AG09309 (cell line): Measurements from ENCODE around the gene SPSB2.
A peak's percentile ranks its signal among the peaks of the same experiment; 100 is the strongest.

Experiments
- DNase-seq: peaks from one replicate; pipeline ENCODE4 v3.0.0-alpha.2; 2010; ENCODE audit warnings: low read depth
- H3K4me3 ChIP-seq: 2 replicates; pipeline ENCODE4 v1.5.1; 2011; ENCODE audit warnings: mild to moderate bottlenecking, low read depth, low read length, moderate library complexity; ENCODE audit not compliant: control insufficient read depth
- TF ChIP-seq, protein P1 (sequence below): IDR thresholded peaks from 2 replicates; pipeline ENCODE4 v1.5.1; 2011; ENCODE audit warnings: mild to moderate bottlenecking, low read depth, low read length, inconsistent platforms; ENCODE audit not compliant: insufficient read depth, control insufficient read depth; ENCODE audit errors: missing control alignments

SPSB2 gene

DNA sequence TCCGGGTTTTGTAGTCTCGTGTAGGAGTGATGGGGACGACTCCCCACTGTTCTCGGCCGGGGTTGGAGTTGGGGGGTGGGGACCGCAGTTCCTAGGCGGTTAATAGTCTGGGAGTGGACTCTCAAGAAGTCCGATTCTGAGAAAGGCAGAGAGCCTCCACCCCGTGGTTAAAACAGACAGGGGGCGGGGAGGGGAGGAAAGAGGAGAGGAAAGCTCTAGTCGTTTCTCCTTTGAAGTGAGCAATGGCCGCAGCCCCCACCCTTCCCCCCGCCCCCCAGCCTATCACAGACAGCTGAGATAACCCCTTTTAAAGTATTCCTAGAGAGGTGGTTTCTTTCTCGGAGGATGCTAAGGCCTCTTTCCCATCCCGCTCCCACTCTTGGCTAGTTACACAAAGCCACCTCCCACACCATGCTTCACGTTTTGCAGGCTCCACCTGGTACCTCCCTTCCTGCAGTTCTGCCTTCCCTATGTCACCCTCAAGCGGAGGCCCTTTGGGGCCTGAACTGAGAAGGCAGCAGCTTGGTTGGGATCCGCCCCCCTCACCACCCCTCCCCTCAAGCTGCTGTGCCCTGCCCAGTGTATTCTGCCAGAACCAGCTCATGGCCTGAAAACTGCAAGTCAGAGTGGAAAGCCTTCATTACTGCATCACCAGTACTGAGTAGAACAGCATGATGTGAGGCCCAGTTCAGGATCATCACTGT, 20.3 kb downstream of the SPSB2 start:
- TF ChIP-seq, protein P1, sequence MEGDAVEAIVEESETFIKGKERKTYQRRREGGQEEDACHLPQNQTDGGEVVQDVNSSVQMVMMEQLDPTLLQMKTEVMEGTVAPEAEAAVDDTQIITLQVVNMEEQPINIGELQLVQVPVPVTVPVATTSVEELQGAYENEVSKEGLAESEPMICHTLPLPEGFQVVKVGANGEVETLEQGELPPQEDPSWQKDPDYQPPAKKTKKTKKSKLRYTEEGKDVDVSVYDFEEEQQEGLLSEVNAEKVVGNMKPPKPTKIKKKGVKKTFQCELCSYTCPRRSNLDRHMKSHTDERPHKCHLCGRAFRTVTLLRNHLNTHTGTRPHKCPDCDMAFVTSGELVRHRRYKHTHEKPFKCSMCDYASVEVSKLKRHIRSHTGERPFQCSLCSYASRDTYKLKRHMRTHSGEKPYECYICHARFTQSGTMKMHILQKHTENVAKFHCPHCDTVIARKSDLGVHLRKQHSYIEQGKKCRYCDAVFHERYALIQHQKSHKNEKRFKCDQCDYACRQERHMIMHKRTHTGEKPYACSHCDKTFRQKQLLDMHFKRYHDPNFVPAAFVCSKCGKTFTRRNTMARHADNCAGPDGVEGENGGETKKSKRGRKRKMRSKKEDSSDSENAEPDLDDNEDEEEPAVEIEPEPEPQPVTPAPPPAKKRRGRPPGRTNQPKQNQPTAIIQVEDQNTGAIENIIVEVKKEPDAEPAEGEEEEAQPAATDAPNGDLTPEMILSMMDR, result no peak
- DNase-seq, result no peak
- peak overlapping the region; percentile 82 for H3K4me3 ChIP-seq

DNA sequence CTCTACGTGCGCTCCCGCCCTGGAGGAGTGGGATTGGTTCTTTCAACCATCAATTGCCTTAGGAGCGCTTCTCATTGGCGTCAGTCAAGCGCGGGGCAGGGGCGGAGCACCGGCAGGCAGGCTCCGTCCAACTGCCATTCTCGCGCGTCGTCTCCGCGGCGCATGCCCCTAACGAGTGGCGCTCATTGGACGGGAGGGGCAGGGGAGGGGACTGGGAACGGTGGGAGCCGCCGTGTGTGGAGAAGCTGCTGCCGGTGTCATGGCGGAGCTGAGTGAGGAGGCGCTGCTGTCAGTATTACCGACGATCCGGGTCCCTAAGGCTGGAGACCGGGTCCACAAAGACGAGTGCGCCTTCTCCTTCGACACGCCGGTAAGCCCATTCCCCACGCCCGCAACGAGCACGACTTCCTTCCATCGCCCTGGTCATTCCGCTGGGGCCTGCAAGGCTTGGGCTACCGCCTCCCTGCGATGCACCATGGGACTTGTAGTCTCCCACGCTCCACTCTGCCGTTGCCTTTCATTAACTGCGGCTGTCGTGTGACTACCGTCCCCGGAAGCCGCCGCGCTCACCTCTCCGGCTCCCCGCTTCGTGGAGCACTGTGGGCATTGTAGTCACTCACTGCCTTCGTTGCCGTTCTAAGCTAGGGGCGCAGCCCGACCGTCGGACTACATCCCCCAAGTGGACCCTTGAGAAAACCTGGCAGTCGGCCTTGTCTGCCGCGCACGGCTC, 21.0 kb downstream of the SPSB2 start, which contains the start of gene USP5:
Gene USP5 (plus strand): TSS at position 230 of the 730 bp plus-strand sequence. CDS start 30 bp downstream, at position 260.
- TF ChIP-seq, protein P1, result no peak
- peak within 1 kb of the TSS; percentile 82 for H3K4me3 ChIP-seq
- peak; percentile 99 for DNase-seq

DNA sequence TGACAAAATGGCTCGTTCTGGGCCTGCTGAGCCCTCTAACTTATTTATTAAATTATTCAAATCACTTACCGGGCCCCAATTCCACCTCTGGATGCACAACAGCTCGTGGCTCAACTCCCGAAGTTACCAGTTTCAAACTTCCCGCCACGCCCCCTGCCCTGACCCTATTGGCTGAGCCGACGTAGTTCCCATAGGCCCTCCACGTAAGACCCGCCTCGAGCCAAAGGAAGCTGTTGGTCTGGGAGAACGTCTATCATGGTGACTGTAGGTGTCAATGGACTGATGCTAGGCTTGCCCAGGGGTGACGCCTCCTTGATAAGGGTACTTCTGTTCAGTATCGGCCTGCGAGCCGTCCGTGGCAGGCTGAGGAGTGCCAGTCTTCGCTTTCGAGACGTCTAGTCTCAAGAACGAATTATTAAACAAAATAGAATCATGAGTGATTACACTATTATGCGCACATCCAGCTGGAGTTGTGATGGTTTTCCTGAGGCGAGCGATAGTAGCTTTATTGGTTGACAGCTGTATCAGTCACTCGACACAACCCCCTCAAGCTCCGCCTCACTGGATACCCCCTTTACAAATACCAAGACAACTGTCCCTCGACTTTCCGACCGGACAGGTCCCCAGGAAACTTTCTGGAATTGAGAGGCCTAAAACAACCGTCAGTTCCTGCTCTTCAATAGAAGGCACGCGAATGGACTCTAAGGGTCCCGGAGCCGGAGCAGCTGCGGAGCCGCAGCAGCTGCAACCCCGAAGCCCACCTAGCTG, 21.8 kb downstream of the SPSB2 start, which contains the start of gene CDCA3:
Gene CDCA3 (minus strand): TSS at position 134 of the 768 bp plus-strand sequence. CDS start 334 bp downstream, outside the sequence.
- DNase-seq, result peak; percentile 95
- H3K4me3 ChIP-seq, result peak within 1 kb of the TSS; percentile 82
- TF ChIP-seq, protein P1, result no peak

DNA sequence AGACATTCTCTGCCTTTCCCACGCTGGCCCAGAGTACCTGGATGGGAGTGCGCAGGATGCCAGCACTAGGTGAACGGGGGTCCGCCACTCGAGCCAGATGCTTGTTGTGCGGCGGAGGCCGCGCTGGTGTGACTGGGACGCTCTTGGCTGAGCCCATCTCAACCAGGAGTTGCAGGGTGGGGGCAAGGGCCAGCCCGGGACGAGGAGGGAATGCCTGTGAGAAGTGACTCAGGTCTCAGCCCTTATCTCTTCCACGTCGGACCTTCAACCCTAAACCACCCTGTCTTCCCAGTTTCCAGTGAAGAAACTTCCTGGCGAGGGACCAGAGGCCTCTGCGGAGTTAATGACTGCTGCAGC, 22.3 kb downstream of the SPSB2 start:
- peak overlapping the region; percentile 82 for H3K4me3 ChIP-seq
- TF ChIP-seq, protein P1, result no peak
- no peak for DNase-seq

DNA sequence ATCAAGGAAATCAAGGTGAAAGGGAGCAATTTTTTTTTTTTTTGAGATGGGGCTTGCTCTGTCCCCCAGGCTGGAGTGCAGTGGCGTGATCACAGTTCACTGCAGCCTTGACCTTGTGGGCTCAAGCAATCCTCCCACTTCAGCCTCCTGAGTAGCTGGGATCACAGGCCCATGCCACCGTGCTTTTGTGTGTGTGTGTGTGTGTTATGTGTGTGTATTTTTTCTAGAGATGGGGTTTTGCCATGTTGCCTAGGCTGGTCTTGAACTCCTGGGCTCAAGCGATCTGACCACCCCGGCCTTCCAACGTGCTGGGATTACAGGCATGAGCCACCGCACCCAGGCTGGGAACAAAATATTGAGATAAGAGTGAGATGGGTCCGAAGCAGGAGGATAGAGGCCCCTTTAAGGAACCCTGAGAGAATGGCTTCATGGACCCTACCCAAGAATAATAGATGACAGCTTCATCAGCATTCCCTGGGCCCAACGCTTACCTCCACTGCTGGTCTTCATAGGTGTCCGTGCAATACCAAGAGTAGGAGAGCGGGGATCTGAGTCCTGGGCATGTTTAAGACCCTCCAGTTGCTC, 23.0 kb downstream of the SPSB2 start:
- TF ChIP-seq, protein P1, result no peak
- DNase-seq, result no peak
- peak overlapping the region; percentile 82 for H3K4me3 ChIP-seq

DNA sequence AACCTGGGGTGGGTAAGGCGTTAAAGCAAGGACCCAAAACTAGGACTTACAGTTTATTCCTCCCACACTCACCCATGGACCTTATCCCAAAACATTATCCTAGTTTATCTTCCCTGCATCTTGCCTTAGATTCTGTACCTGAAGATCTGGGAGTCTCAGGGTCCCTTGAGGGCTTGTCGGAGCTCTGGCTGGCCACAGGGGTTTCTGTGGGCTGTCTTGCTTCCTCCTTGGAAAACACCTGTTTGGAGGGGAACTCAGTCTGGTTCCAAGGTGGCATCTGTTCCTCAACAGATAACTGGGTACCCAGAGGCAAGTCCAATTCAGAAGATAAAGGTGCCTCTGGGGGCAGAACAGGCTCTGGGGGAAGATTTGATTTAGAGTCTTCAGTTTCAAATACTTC, 23.7 kb downstream of the SPSB2 start:
- TF ChIP-seq, protein P1, result no peak
- no peak for DNase-seq
- no peak overlapping the region for H3K4me3 ChIP-seq
